ENCODE data around the gene TET1. TPM values are rescaled to one million over a fixed set of nuclear protein-coding genes. Genes with fewer than 3 reads are reported as not detected.

TET1 gene
- total RNA-seq, 1 experiment from 2014 or later = 2.7 TPM

DNA sequence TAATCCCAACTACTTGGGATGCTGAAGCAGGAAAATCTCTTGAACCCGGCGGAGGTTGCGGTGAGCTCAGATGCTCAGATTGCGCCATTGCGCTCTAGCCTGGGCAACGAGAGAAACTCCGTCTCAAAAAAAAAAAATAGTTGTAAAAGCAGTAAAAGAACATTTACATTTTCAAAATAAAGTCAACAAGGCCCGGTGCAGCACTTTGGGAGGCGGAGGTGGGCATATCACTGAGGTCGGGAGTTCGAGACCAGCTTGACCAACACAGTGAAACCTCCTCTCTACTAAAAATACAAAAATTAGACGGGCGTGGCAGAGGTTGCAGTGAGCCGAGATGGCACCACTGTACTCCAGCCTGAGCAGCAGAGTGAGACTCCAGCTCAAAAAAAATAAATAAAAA is 164.9 kb downstream of the TET1 start:
- H3K4me1 ChIP-seq (ENCODE audit: control insufficient read depth in 1 of 2, insufficient read depth in 2 of 2, low read length in 2 of 2) = peaks cover 0 to 9% of the 10 kb centered on the region in 2 experiments; a peak in 2 of 4 replicates
- RAD21 ChIA-PET (ENCODE audit: low non-redundant PET in 1 of 2, low total read pairs in 2 of 2, uncharacterized antibody in 2 of 2, unreplicated experiment in 2 of 2) = no interaction called here
- H3K27ac ChIP-seq (ENCODE audit: low read depth, low read length) = no peak overlapping the region
- CTCF ChIA-PET = no interaction called here
- DNase-seq (ENCODE audit: low read depth, low spot score) (no peak), ATAC-seq (no peak)
- H3K27me3 ChIP-seq (ENCODE audit: insufficient read depth, low read length) = no peaks in the 10 kb centered on the region
- H3K9ac ChIP-seq (ENCODE audit: low read length) = no peak overlapping the region
- H3K9me3 ChIP-seq (ENCODE audit: control insufficient read depth in 1 of 2, insufficient read depth in 1 of 2, low read depth in 1 of 2, low read length in 2 of 2) = no peaks in the 10 kb centered on the region
- BruUV-seq (replicated peaks) = no TSS peak
- no peak overlapping the region for H3K4me2 ChIP-seq (ENCODE audit: low read length)
- intact Hi-C loops (cut with micrococcal nuclease) = no loop called here
- H3K4me3 ChIP-seq (replicated peaks in 1 of 2; ENCODE audit: low read depth in 1 of 2, low read length in 2 of 2) = no peak overlapping the region
- H3K36me3 ChIP-seq (ENCODE audit: control insufficient read depth in 1 of 2, insufficient read depth in 2 of 2, low read length in 2 of 2) = peaks cover 18 to 21% of the 10 kb centered on the region in 2 experiments
- TF ChIP-seq, protein P1, sequence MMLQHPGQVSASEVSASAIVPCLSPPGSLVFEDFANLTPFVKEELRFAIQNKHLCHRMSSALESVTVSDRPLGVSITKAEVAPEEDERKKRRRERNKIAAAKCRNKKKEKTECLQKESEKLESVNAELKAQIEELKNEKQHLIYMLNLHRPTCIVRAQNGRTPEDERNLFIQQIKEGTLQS (IDR thresholded peaks at IDR 0.05) = no peak
- peaks cover 84% of the 10 kb centered on the region for H3K79me2 ChIP-seq (ENCODE audit: insufficient read depth, low read length)
- POLR2A ChIA-PET = no interaction called here
- no peaks in the 10 kb centered on the region for H4K20me1 ChIP-seq (ENCODE audit: insufficient read depth)
- H2AFZ ChIP-seq (ENCODE audit: low read depth, low read length, poor library complexity, severe bottlenecking) = no peak overlapping the region
- no peaks in the 10 kb centered on the region for H3K9me2 ChIP-seq (ENCODE audit: insufficient read depth)

DNA sequence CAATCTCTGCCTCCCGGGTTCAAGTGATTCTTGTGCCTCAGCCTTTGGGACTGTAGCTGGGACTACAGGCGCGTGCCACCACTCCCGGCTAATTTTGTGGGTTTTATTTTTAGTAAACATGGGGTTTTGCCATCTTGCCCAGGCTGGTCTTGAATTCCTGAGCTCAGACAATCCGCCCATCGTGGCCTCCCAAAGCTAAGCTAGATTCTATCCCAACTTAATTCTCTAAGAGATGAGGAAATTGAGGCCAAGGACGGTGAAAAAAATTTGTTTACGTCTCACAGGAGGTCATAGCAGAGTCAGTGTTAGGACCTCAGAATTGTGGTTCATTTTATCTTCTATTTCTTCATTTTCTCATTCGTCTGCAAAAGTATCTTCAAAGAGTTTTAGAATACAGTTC is 167.0 kb downstream of the TET1 start:
- BruUV-seq (replicated peaks) = no TSS peak
- H3K4me2 ChIP-seq (ENCODE audit: low read length) = no peak overlapping the region
- no peaks in the 10 kb centered on the region for H3K27me3 ChIP-seq (ENCODE audit: insufficient read depth, low read length)
- no peaks in the 10 kb centered on the region for H3K9me3 ChIP-seq (ENCODE audit: control insufficient read depth in 1 of 2, insufficient read depth in 1 of 2, low read depth in 1 of 2, low read length in 2 of 2)
- ChIA-PET POLR2A (interaction anchor here (0.8 kb wide), 1 partner anchor 136 kb away, joined by 3 read pairs; no protein-coding TSS in a partner anchor), CTCF (no interaction called here), RAD21 (ENCODE audit: low non-redundant PET in 1 of 2, low total read pairs in 2 of 2, uncharacterized antibody in 2 of 2, unreplicated experiment in 2 of 2) (no interaction called here)
- TF ChIP-seq EZH2 (IDR thresholded peaks at IDR 0.05) = no peak
- TF ChIP-seq, protein P1 (IDR thresholded peaks at IDR 0.05) = no peak
- no peak for TF ChIP-seq RAD21 (IDR thresholded peaks at IDR 0.05; ENCODE audit: low read depth)
- TF ChIP-seq SP1 (IDR thresholded peaks at IDR 0.05; ENCODE audit: low read depth) = no peak
- TF ChIP-seq ELF1 (IDR thresholded peaks at IDR 0.05; ENCODE audit: borderline replicate concordance, low read depth) = no peak
- no peak for TF ChIP-seq YY1 (IDR thresholded peaks at IDR 0.05; ENCODE audit: extremely low read depth, insufficient replicate concordance, low read depth, low read length)
- no peak for TF ChIP-seq CBX3 (IDR thresholded peaks at IDR 0.05; ENCODE audit: low read depth)
- TF ChIP-seq JUND (IDR thresholded peaks at IDR 0.05) = no peak
- no peak for TF ChIP-seq SRF (IDR thresholded peaks at IDR 0.05; ENCODE audit: low read depth)
- TF ChIP-seq, protein P2, sequence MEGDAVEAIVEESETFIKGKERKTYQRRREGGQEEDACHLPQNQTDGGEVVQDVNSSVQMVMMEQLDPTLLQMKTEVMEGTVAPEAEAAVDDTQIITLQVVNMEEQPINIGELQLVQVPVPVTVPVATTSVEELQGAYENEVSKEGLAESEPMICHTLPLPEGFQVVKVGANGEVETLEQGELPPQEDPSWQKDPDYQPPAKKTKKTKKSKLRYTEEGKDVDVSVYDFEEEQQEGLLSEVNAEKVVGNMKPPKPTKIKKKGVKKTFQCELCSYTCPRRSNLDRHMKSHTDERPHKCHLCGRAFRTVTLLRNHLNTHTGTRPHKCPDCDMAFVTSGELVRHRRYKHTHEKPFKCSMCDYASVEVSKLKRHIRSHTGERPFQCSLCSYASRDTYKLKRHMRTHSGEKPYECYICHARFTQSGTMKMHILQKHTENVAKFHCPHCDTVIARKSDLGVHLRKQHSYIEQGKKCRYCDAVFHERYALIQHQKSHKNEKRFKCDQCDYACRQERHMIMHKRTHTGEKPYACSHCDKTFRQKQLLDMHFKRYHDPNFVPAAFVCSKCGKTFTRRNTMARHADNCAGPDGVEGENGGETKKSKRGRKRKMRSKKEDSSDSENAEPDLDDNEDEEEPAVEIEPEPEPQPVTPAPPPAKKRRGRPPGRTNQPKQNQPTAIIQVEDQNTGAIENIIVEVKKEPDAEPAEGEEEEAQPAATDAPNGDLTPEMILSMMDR (IDR thresholded peaks at IDR 0.05 in 2 of 3, conservative IDR thresholded peaks at IDR 0.05 in 1 of 3; ENCODE audit: borderline replicate concordance in 1 of 3, insufficient read depth in 1 of 3, low read depth in 2 of 3, low read length in 2 of 3) = no peak
- TF ChIP-seq, protein P3, sequence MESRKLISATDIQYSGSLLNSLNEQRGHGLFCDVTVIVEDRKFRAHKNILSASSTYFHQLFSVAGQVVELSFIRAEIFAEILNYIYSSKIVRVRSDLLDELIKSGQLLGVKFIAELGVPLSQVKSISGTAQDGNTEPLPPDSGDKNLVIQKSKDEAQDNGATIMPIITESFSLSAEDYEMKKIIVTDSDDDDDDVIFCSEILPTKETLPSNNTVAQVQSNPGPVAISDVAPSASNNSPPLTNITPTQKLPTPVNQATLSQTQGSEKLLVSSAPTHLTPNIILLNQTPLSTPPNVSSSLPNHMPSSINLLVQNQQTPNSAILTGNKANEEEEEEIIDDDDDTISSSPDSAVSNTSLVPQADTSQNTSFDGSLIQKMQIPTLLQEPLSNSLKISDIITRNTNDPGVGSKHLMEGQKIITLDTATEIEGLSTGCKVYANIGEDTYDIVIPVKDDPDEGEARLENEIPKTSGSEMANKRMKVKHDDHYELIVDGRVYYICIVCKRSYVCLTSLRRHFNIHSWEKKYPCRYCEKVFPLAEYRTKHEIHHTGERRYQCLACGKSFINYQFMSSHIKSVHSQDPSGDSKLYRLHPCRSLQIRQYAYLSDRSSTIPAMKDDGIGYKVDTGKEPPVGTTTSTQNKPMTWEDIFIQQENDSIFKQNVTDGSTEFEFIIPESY (IDR thresholded peaks at IDR 0.05; ENCODE audit: extremely low read depth, insufficient replicate concordance, low read length) = no peak
- TF ChIP-seq POLR2A (IDR thresholded peaks at IDR 0.05; ENCODE audit: borderline replicate concordance, extremely low read depth, insufficient read depth, insufficient read length) = no peak
- TF ChIP-seq TCF7L2 (IDR thresholded peaks at IDR 0.05; ENCODE audit: borderline replicate concordance, extremely low read depth, insufficient read depth, insufficient read length) = no peak
- TF ChIP-seq ZNF274 (IDR thresholded peaks at IDR 0.05; ENCODE audit: low read depth, low read length) = no peak
- TF ChIP-seq, protein P4, sequence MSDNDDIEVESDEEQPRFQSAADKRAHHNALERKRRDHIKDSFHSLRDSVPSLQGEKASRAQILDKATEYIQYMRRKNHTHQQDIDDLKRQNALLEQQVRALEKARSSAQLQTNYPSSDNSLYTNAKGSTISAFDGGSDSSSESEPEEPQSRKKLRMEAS (IDR thresholded peaks at IDR 0.05) = no peak
- TF ChIP-seq EGR1 (IDR thresholded peaks at IDR 0.05; ENCODE audit: low read depth) = no peak
- H3K4me3 ChIP-seq (replicated peaks in 1 of 2; ENCODE audit: low read depth in 1 of 2, low read length in 2 of 2) = no peak overlapping the region
- no peaks in the 10 kb centered on the region for H3K9me2 ChIP-seq (ENCODE audit: insufficient read depth)
- ATAC-seq (no peak), DNase-seq (ENCODE audit: low read depth, low spot score) (no peak)
- H3K4me1 ChIP-seq (ENCODE audit: control insufficient read depth in 1 of 2, insufficient read depth in 2 of 2, low read length in 2 of 2) = peaks cover 0 to 7% of the 10 kb centered on the region in 2 experiments; a peak in 2 of 4 replicates
- peaks cover 29 to 31% of the 10 kb centered on the region in 2 experiments for H3K36me3 ChIP-seq (ENCODE audit: control insufficient read depth in 1 of 2, insufficient read depth in 2 of 2, low read length in 2 of 2)
- peaks cover 91% of the 10 kb centered on the region for H3K79me2 ChIP-seq (ENCODE audit: insufficient read depth, low read length)
- no peak overlapping the region for H3K9ac ChIP-seq (ENCODE audit: low read length)
- H2AFZ ChIP-seq (ENCODE audit: low read depth, low read length, poor library complexity, severe bottlenecking) = no peak overlapping the region
- intact Hi-C loops (cut with micrococcal nuclease) = no loop called here
- no peaks in the 10 kb centered on the region for H4K20me1 ChIP-seq (ENCODE audit: insufficient read depth)
- no peak overlapping the region for H3K27ac ChIP-seq (ENCODE audit: low read depth, low read length)

Data from HCT116 (cell line).